Gastroesophageal sphincter (tissue), 3 donors: Measurements from ENCODE around the gene AKT3.

Experiments used
- CTCF ChIP-seq, 4 experiments: fragments of 200-600 bp in 2 of 4; fragments of 450-650 bp in 2 of 4; sonication (generic) in 1 of 4; IDR thresholded peaks; one replicate each; pipeline ENCODE4 v1.5.1; 2017 to 2019; ENCODE audit warnings: antibody characterized with exemption in 4 of 4, mild to moderate bottlenecking in 2 of 4, moderate library complexity in 2 of 4
- EP300 ChIP-seq: sonication (generic); formaldehyde crosslinking; IDR thresholded peaks from one replicate; pipeline ENCODE4 v1.6.1; 2017; ENCODE audit warnings: antibody characterized with exemption, mild to moderate bottlenecking
- POLR2A ChIP-seq, 2 donors: fragments of 450-650 bp; IDR thresholded peaks; one replicate each; pipeline ENCODE4 v1.6.1; 2017; ENCODE audit warnings: antibody characterized with exemption in 2 of 2, mild to moderate bottlenecking in 2 of 2, moderate library complexity in 1 of 2
- POLR2AphosphoS5 ChIP-seq: sonication (generic); formaldehyde crosslinking; IDR thresholded peaks from one replicate; pipeline ENCODE4 v1.6.1; 2017; ENCODE audit warnings: antibody characterized with exemption

- no peak for TF ChIP-seq CTCF (IDR thresholded peaks at IDR 0.05)
- TF ChIP-seq POLR2A (IDR thresholded peaks at IDR 0.05), result no peak
- no peak for TF ChIP-seq POLR2AphosphoS5
- TF ChIP-seq EP300, result no peak
These were observed 392.6 kb downstream of the AKT3 start for GRCh38 chr1:243457363-243457982.
